ENCODE data around the gene DACH1.

The DACH1 gene

DNA sequence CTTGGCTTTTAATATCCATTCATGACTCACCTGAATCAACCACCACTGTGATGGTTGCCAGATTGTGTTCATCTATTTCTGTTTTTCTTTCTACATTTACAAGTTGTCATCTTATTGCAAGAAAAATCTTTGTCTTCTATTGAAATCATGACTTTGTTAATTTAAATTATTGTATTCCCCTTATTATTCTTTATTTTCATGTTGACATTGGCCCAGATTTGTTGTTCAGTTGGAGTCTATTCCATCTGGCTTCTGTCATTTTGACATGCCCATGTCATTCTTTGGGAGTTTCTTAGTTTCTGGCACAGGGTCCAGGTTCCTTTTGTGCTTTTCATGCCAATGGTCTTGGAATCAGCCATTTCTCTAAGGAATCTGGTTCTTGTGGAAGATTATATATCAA is 19.9 kb upstream of the DACH1 start:
- H2BK5ac ChIP-seq (ENCODE audit: low read length), result no peak overlapping the region
- H2BK120ac ChIP-seq (ENCODE audit: low read depth, low read length), result no peak overlapping the region

DNA sequence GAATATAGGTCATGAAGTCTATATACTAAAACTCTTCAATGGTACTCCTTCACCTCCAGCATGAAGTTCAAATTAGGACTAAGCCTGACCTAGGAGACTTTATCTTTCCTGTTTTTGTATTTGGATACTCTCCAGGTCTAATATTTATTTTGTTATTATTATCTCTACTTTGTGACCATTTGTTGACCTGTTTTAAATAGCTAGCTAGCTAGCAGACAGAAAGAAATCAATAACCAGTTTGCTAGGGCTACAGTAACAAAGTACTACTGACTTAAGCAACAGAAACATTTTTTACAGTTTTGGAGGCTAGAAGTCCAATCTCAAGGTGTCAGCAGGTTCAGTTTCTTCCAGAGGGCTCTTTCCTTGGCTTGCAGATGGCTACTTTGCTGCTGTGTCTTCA is 15.1 kb upstream of the DACH1 start:
- H2AK5ac ChIP-seq (ENCODE audit: low read length), result no peak overlapping the region
- no peak overlapping the region for H4K5ac ChIP-seq (ENCODE audit: low read length)
- H3K27ac ChIP-seq (ENCODE audit: low read depth, low read length), result no peak overlapping the region
- no peak overlapping the region for H3K4ac ChIP-seq (ENCODE audit: low read depth, low read length)
- no peak overlapping the region for H4K8ac ChIP-seq (ENCODE audit: low read depth, low read length)
- H3K4me1 ChIP-seq (ENCODE audit: control insufficient read depth, low read depth, low read length), result peaks cover 4% of the 10 kb centered on the region
- H3K56ac ChIP-seq (ENCODE audit: low read length), result no peak overlapping the region
- H3K79me1 ChIP-seq (ENCODE audit: low read length), result no peaks in the 10 kb centered on the region
- no peak overlapping the region for H2BK120ac ChIP-seq (ENCODE audit: low read depth, low read length)
- no peak overlapping the region for H3K4me2 ChIP-seq (ENCODE audit: low read length)
- no peaks in the 10 kb centered on the region for H3K79me2 ChIP-seq (ENCODE audit: control insufficient read depth, insufficient read depth, low read length)
- H3K9ac ChIP-seq (ENCODE audit: low read length), result no peak overlapping the region
- H2BK5ac ChIP-seq (ENCODE audit: low read length), result no peak overlapping the region
- DNase-seq, result no peak
- no peak overlapping the region for H3K4me3 ChIP-seq (ENCODE audit: low read length)
- H2BK15ac ChIP-seq (replicated peaks; ENCODE audit: low read depth), result no peak overlapping the region
- no peak overlapping the region for H3K18ac ChIP-seq (ENCODE audit: low read length)
- H3K23ac ChIP-seq (ENCODE audit: low read length), result no peak overlapping the region
- H3K27me3 ChIP-seq (ENCODE audit: insufficient read depth, low read length, poor library complexity), result no peaks in the 10 kb centered on the region
- no peaks in the 10 kb centered on the region for H3K36me3 ChIP-seq (ENCODE audit: control insufficient read depth, insufficient read depth, low read length)

More for the DNA sequence above, 19.9 kb upstream of the DACH1 start:
- Histone ChIP-seq H3K4me3 (ENCODE audit: low read length) (no peak overlapping the region), H3K18ac (ENCODE audit: low read length) (no peak overlapping the region), H2AK5ac (ENCODE audit: low read length) (no peak overlapping the region), H2BK15ac (replicated peaks; ENCODE audit: low read depth) (no peak overlapping the region), H4K5ac (ENCODE audit: low read length) (no peak overlapping the region), H3K23ac (ENCODE audit: low read length) (no peak overlapping the region), H3K36me3 (ENCODE audit: control insufficient read depth, insufficient read depth, low read length) (no peaks in the 10 kb centered on the region), H3K4me1 (ENCODE audit: control insufficient read depth, low read depth, low read length) (no peaks in the 10 kb centered on the region), H3K27me3 (ENCODE audit: insufficient read depth, low read length, poor library complexity) (no peaks in the 10 kb centered on the region), H3K79me1 (ENCODE audit: low read length) (no peaks in the 10 kb centered on the region), H3K79me2 (ENCODE audit: control insufficient read depth, insufficient read depth, low read length) (no peaks in the 10 kb centered on the region), H3K27ac (ENCODE audit: low read depth, low read length) (no peak overlapping the region), H3K4ac (ENCODE audit: low read depth, low read length) (no peak overlapping the region), H3K56ac (ENCODE audit: low read length) (no peak overlapping the region), H3K4me2 (ENCODE audit: low read length) (no peak overlapping the region), H4K8ac (ENCODE audit: low read depth, low read length) (no peak overlapping the region), H3K9ac (ENCODE audit: low read length) (no peak overlapping the region)
- DNase-seq, result no peak

GRCh38 chr13:71880753-71881541 is 13.9 kb upstream of the DACH1 start:
- Histone ChIP-seq H2BK120ac (ENCODE audit: low read depth, low read length) (no peak overlapping the region), H3K36me3 (ENCODE audit: control insufficient read depth, insufficient read depth, low read length) (no peaks in the 10 kb centered on the region), H3K4me1 (ENCODE audit: control insufficient read depth, low read depth, low read length) (peaks cover 7% of the 10 kb centered on the region), H3K23ac (ENCODE audit: low read length) (no peak overlapping the region), H3K4ac (ENCODE audit: low read depth, low read length) (no peak overlapping the region), H3K9ac (ENCODE audit: low read length) (no peak overlapping the region), H4K5ac (ENCODE audit: low read length) (no peak overlapping the region), H3K4me2 (ENCODE audit: low read length) (no peak overlapping the region), H3K56ac (ENCODE audit: low read length) (no peak overlapping the region), H3K79me1 (ENCODE audit: low read length) (no peaks in the 10 kb centered on the region), H3K4me3 (ENCODE audit: low read length) (no peak overlapping the region), H3K79me2 (ENCODE audit: control insufficient read depth, insufficient read depth, low read length) (no peaks in the 10 kb centered on the region), H3K27me3 (ENCODE audit: insufficient read depth, low read length, poor library complexity) (no peaks in the 10 kb centered on the region), H2BK5ac (ENCODE audit: low read length) (no peak overlapping the region), H3K27ac (ENCODE audit: low read depth, low read length) (no peak overlapping the region), H2AK5ac (ENCODE audit: low read length) (no peak overlapping the region), H3K18ac (ENCODE audit: low read length) (no peak overlapping the region), H2BK15ac (replicated peaks; ENCODE audit: low read depth) (no peak overlapping the region), H4K8ac (ENCODE audit: low read depth, low read length) (no peak overlapping the region)
- peak; percentile 61 for DNase-seq
- WGBS (ENCODE audit: extremely low coverage, insufficient coverage, low lambda C conversion rate), result no CpG with 5 or more reads among the region's 6 CpGs

- Histone ChIP-seq H3K36me3 (ENCODE audit: control insufficient read depth, insufficient read depth, low read length) (no peaks in the 10 kb centered on the region), H2AK5ac (ENCODE audit: low read length) (no peak overlapping the region), H3K79me1 (ENCODE audit: low read length) (no peaks in the 10 kb centered on the region), H3K56ac (ENCODE audit: low read length) (no peak overlapping the region), H2BK15ac (replicated peaks; ENCODE audit: low read depth) (no peak overlapping the region), H4K8ac (ENCODE audit: low read depth, low read length) (no peak overlapping the region), H2BK5ac (ENCODE audit: low read length) (no peak overlapping the region), H3K18ac (ENCODE audit: low read length) (no peak overlapping the region), H3K4me1 (ENCODE audit: control insufficient read depth, low read depth, low read length) (peaks cover 7% of the 10 kb centered on the region), H3K4me3 (ENCODE audit: low read length) (no peak overlapping the region), H3K9ac (ENCODE audit: low read length) (no peak overlapping the region), H3K4ac (ENCODE audit: low read depth, low read length) (no peak overlapping the region), H3K79me2 (ENCODE audit: control insufficient read depth, insufficient read depth, low read length) (no peaks in the 10 kb centered on the region), H2BK120ac (ENCODE audit: low read depth, low read length) (no peak overlapping the region), H4K5ac (ENCODE audit: low read length) (no peak overlapping the region), H3K27me3 (ENCODE audit: insufficient read depth, low read length, poor library complexity) (no peaks in the 10 kb centered on the region), H3K23ac (ENCODE audit: low read length) (no peak overlapping the region), H3K4me2 (ENCODE audit: low read length) (no peak overlapping the region), H3K27ac (ENCODE audit: low read depth, low read length) (no peak overlapping the region)
- WGBS (ENCODE audit: extremely low coverage, insufficient coverage, low lambda C conversion rate), result no CpG with 5 or more reads among the region's 6 CpGs
- no peak for DNase-seq
Observed at GRCh38 chr13:71879808-71880344, 12.9 kb upstream of the DACH1 start.

DNA sequence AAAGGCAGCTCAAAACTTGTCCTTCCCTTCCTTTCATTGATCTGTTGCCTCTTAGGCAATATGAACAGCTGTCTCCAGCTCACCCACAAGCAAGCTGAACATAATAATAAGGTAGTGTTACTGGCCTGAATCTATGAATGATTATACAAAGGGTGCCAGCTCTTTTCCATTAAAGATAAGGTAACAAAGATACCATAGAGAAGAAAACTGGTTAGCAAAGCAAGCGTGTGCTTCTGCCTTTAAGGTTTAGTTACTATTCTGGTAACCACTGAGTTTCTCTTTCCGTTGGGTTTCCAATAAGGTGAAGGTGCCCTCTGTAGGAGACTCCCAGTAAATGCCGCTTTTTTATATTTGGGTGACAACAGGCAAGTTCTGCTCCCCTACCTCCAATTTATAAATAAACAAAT is 12.1 kb upstream of the DACH1 start:
- no peak overlapping the region for H3K23ac ChIP-seq (ENCODE audit: low read length)
- peak; percentile 71 for DNase-seq
- H3K79me1 ChIP-seq (ENCODE audit: low read length), result no peaks in the 10 kb centered on the region
- H3K56ac ChIP-seq (ENCODE audit: low read length), result no peak overlapping the region
- H4K8ac ChIP-seq (ENCODE audit: low read depth, low read length), result no peak overlapping the region
- H3K27ac ChIP-seq (ENCODE audit: low read depth, low read length), result no peak overlapping the region
- no peak overlapping the region for H3K4me3 ChIP-seq (ENCODE audit: low read length)
- H2BK15ac ChIP-seq (replicated peaks; ENCODE audit: low read depth), result no peak overlapping the region
- no peaks in the 10 kb centered on the region for H3K36me3 ChIP-seq (ENCODE audit: control insufficient read depth, insufficient read depth, low read length)
- no peak overlapping the region for H3K4ac ChIP-seq (ENCODE audit: low read depth, low read length)
- no peak overlapping the region for H3K9ac ChIP-seq (ENCODE audit: low read length)
- WGBS (ENCODE audit: extremely low coverage, insufficient coverage, low lambda C conversion rate), result no CpG with 5 or more reads among the region's 3 CpGs
- H2BK5ac ChIP-seq (ENCODE audit: low read length), result no peak overlapping the region
- H2AK5ac ChIP-seq (ENCODE audit: low read length), result no peak overlapping the region
- H3K4me2 ChIP-seq (ENCODE audit: low read length), result no peak overlapping the region
- H3K18ac ChIP-seq (ENCODE audit: low read length), result no peak overlapping the region
- no peak overlapping the region for H4K5ac ChIP-seq (ENCODE audit: low read length)
- no peaks in the 10 kb centered on the region for H3K27me3 ChIP-seq (ENCODE audit: insufficient read depth, low read length, poor library complexity)
- H3K79me2 ChIP-seq (ENCODE audit: control insufficient read depth, insufficient read depth, low read length), result no peaks in the 10 kb centered on the region
- H2BK120ac ChIP-seq (ENCODE audit: low read depth, low read length), result no peak overlapping the region
- H3K4me1 ChIP-seq (ENCODE audit: control insufficient read depth, low read depth, low read length), result peaks cover 7% of the 10 kb centered on the region

DNA sequence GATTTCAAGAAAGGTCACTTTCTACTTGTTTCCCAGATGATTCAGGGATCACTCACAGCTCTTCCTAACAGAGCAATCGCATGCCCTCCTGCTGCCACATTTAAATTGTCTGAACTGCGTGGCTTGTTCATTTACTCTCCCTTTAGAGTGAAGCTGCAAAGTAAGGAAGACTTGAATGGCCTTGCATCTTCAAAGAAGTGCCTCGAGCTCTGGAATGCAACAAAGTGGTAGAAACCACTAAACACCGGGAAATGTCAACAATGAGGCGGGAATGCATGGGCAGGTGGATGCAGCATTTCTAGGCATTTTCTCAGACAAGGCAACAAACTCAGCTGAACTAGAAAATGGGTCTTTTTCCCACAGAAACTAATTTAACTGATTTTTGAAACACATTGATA is 10.3 kb upstream of the DACH1 start:
- no peaks in the 10 kb centered on the region for H3K79me1 ChIP-seq (ENCODE audit: low read length)
- H3K79me2 ChIP-seq (ENCODE audit: control insufficient read depth, insufficient read depth, low read length), result no peaks in the 10 kb centered on the region
- H2BK5ac ChIP-seq (ENCODE audit: low read length), result no peak overlapping the region
- H3K18ac ChIP-seq (ENCODE audit: low read length), result no peak overlapping the region
- no peak overlapping the region for H3K9ac ChIP-seq (ENCODE audit: low read length)
- peaks cover 7% of the 10 kb centered on the region for H3K4me1 ChIP-seq (ENCODE audit: control insufficient read depth, low read depth, low read length)
- no peaks in the 10 kb centered on the region for H3K36me3 ChIP-seq (ENCODE audit: control insufficient read depth, insufficient read depth, low read length)
- H3K4ac ChIP-seq (ENCODE audit: low read depth, low read length), result no peak overlapping the region
- no peak overlapping the region for H2AK5ac ChIP-seq (ENCODE audit: low read length)
- no CpG with 5 or more reads among the region's 5 CpGs for WGBS (ENCODE audit: extremely low coverage, insufficient coverage, low lambda C conversion rate)
- no peak overlapping the region for H3K4me3 ChIP-seq (ENCODE audit: low read length)
- H3K27me3 ChIP-seq (ENCODE audit: insufficient read depth, low read length, poor library complexity), result no peaks in the 10 kb centered on the region
- H4K8ac ChIP-seq (ENCODE audit: low read depth, low read length), result no peak overlapping the region
- no peak overlapping the region for H2BK15ac ChIP-seq (replicated peaks; ENCODE audit: low read depth)
- no peak overlapping the region for H4K5ac ChIP-seq (ENCODE audit: low read length)
- no peak overlapping the region for H3K56ac ChIP-seq (ENCODE audit: low read length)
- H2BK120ac ChIP-seq (ENCODE audit: low read depth, low read length), result no peak overlapping the region
- DNase-seq, result peak; percentile 81
- no peak overlapping the region for H3K23ac ChIP-seq (ENCODE audit: low read length)
- H3K4me2 ChIP-seq (ENCODE audit: low read length), result no peak overlapping the region
- H3K27ac ChIP-seq (ENCODE audit: low read depth, low read length), result no peak overlapping the region
